PC-9 (cell line): Measurements from ENCODE around the gene NAA10.

Experiments
- EZH2 ChIP-seq: fragments of 200-600 bp; sonication (generic); IDR thresholded peaks from 2 replicates; pipeline ENCODE4 v1.8.0; 2017; ENCODE audit warnings: antibody characterized with exemption, low read depth
- TF ChIP-seq, protein P1 (sequence below): fragments of 200-600 bp; sonication (generic); conservative IDR thresholded peaks from 2 replicates; pipeline ENCODE4 v1.6.1; 2017; ENCODE audit warnings: mixed run types, antibody characterized with exemption, mild to moderate bottlenecking, moderate library complexity

DNA sequence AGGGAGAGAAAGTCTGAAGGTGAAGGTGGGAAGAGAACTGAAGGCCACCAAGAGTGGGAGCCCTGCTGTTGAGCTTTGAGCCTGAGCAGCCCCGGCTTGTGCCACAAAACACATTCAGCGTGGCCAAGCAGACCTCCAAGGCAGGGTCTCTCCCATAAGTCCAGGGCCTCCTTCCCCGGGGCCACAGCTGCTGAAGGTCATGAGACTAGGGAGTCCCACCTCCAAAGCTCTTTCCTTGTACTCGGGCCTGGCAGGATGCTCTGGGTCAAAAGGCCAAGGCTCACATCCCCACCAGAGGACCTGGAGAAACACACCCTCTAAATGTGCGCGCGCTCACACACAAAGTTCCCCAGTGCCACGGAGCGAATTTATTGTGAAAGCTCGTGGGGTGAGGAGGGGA lies 5.3 kb downstream of the NAA10 start:
- TF ChIP-seq EZH2, result no peak
- TF ChIP-seq, protein P1, sequence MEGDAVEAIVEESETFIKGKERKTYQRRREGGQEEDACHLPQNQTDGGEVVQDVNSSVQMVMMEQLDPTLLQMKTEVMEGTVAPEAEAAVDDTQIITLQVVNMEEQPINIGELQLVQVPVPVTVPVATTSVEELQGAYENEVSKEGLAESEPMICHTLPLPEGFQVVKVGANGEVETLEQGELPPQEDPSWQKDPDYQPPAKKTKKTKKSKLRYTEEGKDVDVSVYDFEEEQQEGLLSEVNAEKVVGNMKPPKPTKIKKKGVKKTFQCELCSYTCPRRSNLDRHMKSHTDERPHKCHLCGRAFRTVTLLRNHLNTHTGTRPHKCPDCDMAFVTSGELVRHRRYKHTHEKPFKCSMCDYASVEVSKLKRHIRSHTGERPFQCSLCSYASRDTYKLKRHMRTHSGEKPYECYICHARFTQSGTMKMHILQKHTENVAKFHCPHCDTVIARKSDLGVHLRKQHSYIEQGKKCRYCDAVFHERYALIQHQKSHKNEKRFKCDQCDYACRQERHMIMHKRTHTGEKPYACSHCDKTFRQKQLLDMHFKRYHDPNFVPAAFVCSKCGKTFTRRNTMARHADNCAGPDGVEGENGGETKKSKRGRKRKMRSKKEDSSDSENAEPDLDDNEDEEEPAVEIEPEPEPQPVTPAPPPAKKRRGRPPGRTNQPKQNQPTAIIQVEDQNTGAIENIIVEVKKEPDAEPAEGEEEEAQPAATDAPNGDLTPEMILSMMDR, result no peak
